Measurements from ENCODE around the gene NPL.

Gene NPL

DNA sequence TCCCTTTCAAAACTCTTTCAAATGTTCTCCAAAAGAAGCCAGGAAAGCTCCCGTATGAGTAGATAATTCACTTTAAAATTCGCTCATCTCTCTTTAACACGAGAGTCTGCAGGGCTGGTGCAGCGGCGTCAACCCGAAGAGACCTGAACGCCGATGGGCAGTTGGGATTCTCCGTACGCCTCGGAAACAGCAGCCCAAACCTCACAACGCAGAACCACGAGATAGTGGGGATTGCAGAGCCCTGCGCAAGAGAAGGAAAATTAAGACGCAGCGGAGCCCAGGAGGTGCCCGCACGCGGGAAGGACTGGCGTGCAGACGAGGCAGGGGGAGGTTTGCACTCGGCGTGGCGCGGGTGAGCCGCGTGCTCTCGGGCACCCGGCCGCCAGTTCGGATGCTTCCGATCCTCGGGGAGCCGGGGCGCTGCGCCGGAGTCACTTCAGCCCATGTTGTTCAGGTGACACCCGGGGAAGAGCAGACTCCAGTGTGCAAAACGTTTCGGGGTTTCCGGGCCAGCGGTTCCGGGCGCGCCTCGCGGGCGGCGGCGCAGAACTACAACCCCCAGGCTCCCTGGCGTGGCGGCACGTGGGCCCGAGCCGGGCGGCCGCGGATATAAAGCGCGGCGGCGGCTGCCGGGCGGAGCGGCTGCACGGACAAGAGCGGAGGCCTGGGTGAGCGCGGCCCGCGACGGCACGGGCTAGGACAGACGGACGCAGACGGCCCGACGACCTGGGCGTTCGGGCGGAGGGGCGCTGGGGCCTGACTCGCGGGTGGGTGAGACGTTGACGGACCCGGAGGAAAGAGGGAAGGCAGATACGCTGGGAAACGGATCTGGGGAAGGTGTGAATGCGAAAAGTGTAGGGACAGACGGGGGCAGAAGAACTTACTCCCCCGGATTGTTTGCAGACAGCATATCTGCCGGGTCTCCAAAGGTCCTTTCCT lies at the start of gene NPL:
NPL (plus strand) TSS at position 636 of the 939 bp plus-strand sequence. CDS start 4,599 bp downstream, outside the sequence.
- DNase-seq = peak in 57 of 58 donors; percentile 21 to 89 (median 76)

DNA sequence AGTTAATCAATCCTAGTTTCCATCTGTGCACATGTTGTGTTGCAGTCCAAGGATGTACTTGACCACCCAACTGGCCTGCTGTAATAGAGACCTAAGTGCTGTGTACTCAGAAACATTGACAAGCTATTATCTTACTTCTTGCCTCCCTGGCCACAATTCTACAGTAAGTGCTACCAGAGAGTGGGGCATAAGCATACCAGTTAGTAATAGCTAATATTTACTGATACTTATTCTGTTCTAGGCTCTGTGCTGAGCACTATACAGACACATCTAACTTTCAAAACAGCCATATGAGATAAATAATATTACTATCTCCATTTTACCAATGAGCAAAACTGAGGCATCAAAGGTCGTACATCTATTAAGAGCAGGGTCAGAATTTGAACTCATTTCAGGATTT lies 49.5 kb upstream of the NPL start:
- DNase-seq = no peak

DNA sequence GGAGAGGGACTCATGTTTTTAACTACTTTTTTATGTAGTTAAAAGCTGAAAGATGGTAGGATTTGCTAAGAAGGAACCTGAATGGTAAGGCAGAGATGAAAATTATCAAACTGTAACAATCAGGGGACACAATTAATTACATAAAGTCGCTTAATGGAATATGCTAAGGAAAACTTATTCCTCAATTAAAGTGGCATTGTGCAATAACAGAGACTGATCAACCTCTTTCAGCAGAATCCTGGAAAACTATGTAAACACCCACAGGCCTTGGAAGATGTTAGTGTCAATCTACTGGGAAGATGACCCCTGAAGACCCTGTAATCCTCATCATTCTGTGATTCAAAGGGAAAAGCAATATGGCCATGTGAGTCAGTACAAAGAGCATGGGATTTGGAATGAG lies 46.8 kb upstream of the NPL start:
- DNase-seq = no peak

DNA sequence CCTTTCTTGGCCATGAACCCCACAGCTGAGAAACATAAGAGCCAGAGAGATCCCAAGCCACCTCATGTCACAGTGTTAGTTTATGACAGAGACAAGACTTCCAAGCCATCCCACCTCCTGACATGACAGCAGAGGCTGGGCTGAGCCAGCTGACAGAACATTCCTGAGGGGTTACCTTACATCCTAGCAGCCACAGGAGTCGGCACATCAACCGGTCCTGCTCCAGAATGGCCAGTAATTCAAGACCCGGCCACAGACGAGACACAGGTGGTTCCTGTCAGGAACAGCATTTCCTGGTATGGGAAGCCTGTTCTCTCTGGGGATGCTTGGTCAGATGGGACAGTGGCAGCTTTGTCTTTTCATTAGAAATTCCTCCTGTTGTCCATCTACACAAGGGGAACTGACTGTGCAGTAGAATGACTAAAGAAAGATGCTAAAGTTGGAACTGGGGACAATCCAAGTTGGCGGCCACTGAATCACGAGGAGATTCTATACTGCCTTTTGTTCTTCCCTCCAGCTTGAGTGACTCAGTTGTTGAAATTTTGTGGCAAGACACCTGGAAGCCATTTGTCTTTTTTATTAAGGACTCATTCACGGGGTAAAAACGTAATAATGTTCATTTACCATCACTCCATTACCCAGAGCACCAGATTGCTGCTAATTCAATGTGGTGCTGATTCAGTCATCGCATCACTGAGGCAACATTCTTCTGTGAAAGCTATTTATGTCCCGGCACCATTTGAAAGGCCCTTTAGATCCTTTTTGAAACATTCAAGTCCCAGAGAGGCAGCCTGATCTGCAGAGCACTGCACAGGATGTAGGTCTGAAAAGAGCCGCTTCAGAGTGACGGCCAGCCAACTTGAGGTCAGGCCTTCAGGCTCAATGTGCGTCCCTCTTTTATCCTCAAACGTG lies 37.2 kb upstream of the NPL start:
- DNase-seq = peak in 30 of 58 donors; percentile 2 to 78 (median 30)

DNA sequence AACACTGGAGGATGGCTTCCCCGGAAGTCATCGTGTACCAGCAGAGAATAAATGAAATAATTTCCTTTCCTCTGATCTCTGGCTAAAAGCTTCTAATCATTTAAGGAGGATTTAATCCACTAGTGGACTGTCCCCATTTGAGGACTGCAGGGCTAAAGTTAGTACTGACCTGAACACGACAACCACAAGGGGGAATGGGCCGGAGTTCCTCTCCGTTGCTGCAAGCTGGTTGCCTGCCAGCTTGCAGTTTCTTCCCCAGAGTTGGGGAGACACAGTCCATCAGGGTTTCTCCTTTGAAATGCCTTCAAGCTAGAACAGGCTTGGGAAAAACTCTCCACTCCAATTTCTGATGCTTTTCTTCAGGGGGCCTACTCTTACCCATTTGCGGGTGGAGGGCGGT lies 35.5 kb upstream of the NPL start:
- DNase-seq = no peak

GRCh38 chr1:182754543-182755314 lies 34.8 kb upstream of the NPL start:
- DNase-seq = no peak

DNA sequence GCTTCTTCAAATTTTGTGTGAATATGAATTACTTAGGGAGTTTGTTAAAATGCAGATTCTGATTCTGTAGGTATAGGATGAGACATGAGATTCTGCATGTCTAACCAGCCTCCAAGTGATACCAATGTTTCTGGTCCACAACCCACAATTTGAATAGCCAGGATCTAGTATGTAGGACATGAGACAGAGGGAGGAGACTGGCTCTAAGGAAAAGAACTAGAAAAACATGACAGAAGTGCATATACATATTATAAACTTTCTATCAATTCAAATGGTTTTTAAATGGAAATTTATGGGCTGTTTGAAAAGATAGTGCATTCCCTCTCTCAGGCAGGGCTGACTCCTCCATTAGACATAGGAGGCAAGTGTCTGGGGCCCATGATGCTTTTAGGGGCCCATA lies 33.9 kb upstream of the NPL start:
- DNase-seq = no peak

GRCh38 chr1:182756423-182756822 lies 33.1 kb upstream of the NPL start:
- no peak for DNase-seq

GRCh38 chr1:182761396-182762395 lies 27.9 kb upstream of the NPL start:
- peak in 6 of 58 donors; percentile 3 to 23 (median 10) for DNase-seq

- DNase-seq = peak in 9 of 58 donors; percentile 2 to 29 (median 4)
These were observed 27.0 kb upstream of the NPL start for GRCh38 chr1:182762536-182762935.

GRCh38 chr1:182764029-182764727 lies 25.4 kb upstream of the NPL start:
- no peak for DNase-seq

DNA sequence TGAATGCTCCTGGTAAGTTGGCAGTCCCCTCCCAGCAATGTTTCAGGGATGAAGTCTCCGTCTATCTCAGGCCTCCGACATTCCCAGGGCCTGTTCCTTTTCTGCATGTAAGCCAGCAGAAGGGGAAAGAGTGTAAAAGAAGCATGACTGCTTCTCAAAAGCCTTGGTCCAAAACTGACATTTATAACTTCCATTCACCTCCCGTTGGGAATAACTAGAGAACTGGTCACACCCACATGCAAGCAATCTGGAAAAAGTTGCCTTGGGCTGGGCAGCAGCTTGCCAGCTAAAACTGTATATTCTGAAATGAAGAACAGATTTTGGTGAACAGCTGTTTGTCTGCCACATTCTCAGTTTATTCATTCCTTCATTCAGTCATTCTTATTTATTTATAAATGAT lies 24.2 kb upstream of the NPL start:
- DNase-seq = no peak

- no peak for DNase-seq
These were observed 23.5 kb upstream of the NPL start for GRCh38 chr1:182766050-182766449.

DNA sequence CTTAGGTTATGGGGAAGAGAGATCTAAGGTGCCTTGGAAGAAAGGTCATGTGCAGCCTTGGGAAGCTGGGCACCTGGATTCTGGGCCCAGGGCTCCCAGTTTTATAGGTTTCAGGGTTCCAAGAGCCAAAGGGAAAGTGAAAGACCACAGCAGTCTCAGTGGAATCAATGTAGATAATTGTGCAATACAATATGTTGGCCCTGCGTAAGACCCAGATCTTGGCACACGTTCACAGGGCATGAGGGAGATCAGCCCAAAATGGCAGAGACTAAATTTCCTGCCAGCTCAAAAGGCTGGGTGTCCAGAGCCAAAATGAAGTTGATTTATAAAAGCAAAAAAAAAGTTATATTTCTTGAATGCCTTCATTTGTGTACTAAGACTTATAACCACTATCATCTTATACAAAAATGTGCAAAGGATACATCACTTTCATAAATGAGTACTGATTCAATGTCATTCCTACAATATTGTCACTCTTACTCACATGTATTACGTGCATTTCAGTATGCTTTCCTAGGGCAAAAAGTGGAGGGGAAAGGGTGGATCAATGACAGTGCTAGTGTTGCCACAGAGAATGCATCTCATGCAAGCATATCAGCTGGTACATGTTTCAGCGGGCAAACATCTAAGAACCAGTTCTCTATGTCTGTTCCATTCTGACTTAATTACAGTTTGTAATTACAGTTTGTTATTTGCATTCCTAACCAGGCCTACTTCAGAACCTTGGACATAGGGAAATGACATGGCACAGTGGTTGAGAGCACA lies 22.5 kb upstream of the NPL start:
- no peak for DNase-seq

DNA sequence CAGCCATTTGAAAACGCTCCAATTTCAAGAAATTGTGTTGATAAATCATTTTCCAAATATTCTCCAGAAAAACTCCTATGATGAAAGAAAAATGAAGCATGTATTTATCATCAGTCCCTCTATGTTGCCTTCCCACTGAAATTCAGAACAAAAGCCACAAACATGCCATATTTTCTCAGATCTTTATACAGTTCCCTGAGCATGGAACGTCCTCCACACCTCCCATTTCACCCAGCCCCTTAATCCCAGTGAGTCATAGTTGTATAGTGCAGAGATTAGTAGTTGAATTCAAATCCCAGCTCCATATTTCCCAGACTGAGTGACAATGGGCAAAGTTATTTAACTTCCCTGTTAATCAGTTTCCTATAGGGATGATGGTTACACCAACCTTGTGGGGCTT lies 20.6 kb upstream of the NPL start:
- no peak for DNase-seq

GRCh38 chr1:182770232-182770631 lies 19.3 kb upstream of the NPL start:
- no peak for DNase-seq

GRCh38 chr1:182771187-182771984 lies 18.2 kb upstream of the NPL start:
- no peak for DNase-seq

GRCh38 chr1:182777386-182777785 lies 12.2 kb upstream of the NPL start:
- no peak for DNase-seq
